ENCODE measurements around the gene COL13A1. TPM values are rescaled to one million over a fixed set of nuclear protein-coding genes. Genes with fewer than 3 reads are reported as not detected.

The COL13A1 gene
- total RNA-seq, 1 donor from 2014 or later = 4.9 TPM

GRCh38 chr10:69819716-69820506 lies 18.2 kb downstream of the COL13A1 start:
- DNase-seq (ENCODE audit: low spot score) = no peak

- no peak for DNase-seq (ENCODE audit: low spot score)
These were observed 19.1 kb downstream of the COL13A1 start for GRCh38 chr10:69820817-69821216.

GRCh38 chr10:69825604-69826003 lies 23.9 kb downstream of the COL13A1 start:
- no peak for DNase-seq (ENCODE audit: low spot score)

- DNase-seq (ENCODE audit: low spot score) = no peak
These were observed 24.4 kb downstream of the COL13A1 start for GRCh38 chr10:69826094-69826493.

DNA sequence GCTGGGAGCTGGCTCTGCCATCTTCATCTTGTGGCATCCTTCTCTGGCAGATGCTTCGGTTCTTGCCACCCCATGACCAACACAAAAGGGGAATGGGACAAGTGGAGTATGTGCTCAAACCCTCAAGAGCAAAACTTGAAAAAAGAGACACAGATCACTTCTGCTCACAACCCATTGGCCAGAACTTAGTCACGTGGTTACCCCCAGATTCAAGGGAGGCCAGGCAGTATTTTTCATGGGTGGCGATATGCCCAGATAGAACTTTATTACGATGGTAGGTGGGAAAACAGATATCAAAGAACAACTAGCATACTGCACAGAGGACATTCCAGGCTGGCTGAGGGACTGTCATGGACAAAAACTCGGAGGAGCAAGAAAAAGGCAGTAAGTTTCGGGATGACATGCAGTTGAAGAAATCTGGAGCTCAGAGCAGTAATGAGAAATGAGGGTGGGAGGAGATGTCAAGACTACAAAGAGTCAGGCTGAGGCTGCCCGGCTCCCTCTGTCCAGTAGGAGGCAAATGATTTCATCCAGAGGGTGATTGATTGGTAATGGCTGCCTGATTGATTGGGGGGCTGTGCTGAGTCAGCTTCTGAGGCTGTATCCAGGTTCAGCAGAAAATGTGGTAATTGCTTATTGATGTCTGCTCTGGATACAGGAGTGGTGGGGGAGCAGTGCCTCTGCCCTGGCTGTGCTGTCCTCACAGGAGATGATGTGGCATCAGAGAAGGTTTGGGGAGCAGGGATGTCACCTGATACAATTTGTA lies 25.3 kb downstream of the COL13A1 start:
- no peak for DNase-seq (ENCODE audit: low spot score)

DNA sequence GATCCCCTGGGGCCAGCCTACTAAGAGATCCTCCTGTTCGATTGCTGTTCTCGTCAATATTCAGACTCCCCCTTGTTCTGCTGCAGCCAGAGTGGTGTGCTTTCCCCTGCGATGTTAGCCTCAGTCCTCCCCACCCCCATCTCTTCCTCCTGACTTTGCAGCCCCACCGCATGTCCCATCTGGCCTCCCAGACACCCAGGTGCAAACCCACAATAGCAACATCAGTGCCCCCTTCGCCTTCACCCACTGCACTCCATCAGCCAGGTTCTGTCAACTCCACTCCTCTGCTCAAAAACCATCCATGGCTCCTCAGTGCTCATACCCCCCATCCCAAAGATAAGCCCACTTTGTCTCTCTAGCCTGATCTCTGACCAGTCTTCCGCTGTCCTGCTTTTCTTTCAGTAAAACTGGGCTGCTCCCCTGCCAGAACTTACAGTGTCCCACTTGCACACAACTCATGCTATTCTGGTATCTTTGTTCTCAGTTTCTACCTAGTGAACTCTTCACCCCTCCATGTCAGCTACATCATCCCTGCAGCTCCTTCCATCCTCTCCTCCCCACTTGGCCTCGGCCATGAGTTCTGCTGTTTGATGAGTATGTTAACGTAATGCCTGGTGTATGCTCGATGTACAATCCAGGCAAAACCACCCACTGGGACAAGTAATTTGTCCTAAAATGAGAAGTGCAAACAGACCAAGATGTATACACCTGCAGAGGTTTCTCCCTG lies 26.6 kb downstream of the COL13A1 start:
- no peak for DNase-seq (ENCODE audit: low spot score)

DNA sequence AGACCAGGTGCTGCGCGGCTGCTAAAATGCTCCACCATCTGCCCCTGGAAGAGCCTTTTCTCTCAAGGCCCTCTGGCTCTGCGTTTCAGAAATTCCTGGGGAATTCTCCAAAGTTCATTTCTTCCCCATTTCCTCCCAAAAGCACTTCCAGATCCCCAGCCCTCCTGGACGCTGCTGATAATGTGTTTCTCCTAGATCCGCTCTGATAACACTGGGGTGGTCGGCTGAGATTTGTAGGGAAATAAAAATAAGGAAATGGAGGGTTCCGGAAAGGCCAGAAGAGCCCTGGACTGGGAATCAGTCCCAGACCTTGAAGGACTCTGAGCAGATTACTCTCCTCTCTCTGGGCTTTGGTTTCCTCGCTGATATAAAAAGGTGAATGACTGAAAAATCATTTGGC lies 28.1 kb downstream of the COL13A1 start:
- no peak for DNase-seq (ENCODE audit: low spot score)

GRCh38 chr10:69831231-69831855 lies 29.6 kb downstream of the COL13A1 start:
- DNase-seq (ENCODE audit: low spot score) = no peak

- no peak for DNase-seq (ENCODE audit: low spot score)
These were observed 33.5 kb downstream of the COL13A1 start for GRCh38 chr10:69835233-69835632.

DNA sequence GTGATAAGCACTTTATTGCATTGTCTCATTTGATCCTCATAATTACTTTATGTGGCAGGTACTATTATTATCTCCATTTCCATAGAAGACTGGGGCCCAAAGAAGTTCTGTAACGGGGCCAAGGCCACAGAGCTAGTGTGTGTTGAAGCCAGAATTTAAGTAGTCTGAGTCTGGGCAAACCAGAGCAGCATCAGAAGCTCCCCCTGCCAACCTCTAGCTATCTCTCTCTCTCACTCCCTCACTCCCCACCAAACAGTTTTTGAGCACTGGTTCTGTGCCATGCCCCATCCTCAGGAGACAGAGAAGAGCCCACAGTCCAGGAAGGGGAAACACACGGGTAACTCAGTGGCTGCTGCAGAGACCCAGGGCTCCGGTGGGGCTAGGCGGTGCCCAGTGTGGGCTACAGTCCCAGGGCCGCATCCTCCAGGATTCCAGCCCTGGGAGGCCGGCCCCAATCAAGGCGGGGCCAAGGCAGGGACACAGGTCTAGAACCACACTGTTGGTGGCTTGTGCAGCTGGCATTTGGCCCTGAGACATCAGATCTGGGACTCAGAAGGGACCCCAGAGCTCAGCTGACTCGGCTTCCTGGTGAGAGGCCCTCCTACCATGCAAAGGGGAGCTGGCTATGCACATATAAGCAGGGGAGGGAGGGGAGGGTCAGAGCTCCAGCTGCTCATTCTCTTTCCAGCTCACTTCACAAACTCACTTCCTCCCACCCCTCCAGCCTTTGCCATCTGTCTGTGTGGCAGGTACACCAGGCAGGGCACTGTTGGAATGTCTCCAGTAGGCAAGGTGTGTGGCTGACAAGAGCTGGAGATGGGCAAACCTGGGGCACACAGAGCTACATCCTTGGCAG lies 34.4 kb downstream of the COL13A1 start:
- DNase-seq (ENCODE audit: low spot score) = no peak

DNA sequence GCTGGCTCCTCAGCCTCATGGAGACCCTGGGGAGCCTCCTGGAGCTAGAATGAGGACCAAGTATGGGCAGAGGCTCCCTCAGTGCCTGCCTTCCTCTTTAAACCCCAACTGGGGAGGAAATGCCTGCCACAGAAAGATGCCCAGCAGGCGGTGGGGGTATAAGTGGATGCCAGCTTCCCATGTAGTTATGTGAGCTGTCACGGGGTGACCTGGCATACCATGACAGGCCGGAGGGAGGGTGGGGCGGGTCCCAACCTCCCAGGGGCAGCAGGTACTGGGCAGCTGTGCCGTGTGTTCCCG lies 35.0 kb downstream of the COL13A1 start:
- no peak for DNase-seq (ENCODE audit: low spot score)

GRCh38 chr10:69837261-69837660 lies 35.6 kb downstream of the COL13A1 start:
- no peak for DNase-seq (ENCODE audit: low spot score)

- no peak for DNase-seq (ENCODE audit: low spot score)
These were observed 36.7 kb downstream of the COL13A1 start for GRCh38 chr10:69838418-69838817.

DNA sequence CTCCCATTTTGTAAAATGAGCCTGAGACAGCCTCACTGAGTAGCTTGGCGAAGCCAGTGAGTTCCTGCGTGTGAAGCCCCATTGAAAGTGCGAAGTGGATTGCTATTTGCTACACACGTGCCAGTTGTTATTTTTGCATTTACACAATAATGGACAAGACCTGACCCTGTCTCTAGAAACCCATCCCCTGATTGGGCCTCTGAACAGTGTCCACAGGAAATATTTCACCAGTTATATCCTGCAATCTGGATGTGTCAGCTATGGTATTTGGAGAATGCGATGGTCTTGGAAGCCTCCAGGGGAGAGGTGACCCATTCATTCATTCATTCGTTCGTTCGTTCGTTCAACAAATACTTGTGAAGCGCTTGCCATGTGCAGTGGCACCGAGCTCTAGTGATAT lies 37.1 kb downstream of the COL13A1 start:
- no peak for DNase-seq (ENCODE audit: low spot score)

DNA sequence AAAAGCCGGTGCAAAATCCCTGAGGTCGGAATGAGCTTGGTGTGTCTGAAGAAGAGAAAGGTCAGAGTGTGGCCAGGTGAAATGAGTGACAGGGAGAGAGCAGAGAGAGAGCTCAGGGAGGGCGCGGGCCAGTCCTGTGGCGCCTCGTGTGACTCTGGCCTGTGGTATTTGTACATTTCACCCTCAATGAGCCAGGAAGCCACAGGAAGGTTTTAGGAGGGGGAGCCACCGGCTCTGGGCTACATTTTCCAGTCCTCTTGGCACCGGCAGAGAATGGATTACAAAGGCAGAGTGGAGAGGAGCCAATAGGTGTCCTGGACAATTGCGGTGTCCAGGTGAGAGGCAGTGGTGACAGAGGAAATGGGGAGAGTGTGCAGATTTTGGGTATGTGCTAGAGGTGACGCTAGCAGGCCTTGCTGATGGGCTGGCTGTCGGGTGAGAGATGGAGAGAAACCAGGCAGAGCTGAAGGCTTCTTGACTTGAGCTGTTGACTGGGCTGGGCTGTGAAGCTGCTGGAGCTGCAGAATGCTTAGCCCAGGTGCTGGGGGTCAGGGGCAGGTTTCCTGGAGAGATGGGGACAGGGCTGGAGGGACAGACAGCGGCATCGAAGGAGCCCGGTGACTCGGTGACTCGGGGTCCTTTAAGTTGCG lies 38.1 kb downstream of the COL13A1 start:
- DNase-seq (ENCODE audit: low spot score) = no peak

DNA sequence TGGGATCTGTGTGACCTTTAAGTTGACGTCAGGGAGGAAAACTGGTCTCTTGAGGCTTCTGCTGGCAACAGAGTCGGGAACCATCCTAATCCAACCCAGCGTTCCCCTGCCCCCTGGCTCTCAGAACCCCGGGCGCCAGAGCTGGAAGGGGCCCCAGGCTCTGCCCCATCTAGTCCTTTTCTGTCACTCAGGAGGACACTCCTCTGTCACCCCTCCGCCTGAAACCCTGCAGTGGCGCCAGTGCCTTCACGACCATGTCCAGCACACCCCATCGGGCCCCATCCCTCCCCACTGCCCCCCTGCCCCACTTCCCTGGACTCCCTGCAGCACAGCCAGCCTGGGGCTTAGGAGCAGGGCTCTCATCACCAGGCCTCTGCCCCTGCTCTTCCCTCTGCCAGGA lies 39.1 kb downstream of the COL13A1 start:
- no peak for DNase-seq (ENCODE audit: low spot score)

- no peak for DNase-seq (ENCODE audit: low spot score)
These were observed 40.3 kb downstream of the COL13A1 start for GRCh38 chr10:69842020-69842419.

- no peak for DNase-seq (ENCODE audit: low spot score)
These were observed 41.2 kb downstream of the COL13A1 start for GRCh38 chr10:69842882-69843281.

GRCh38 chr10:69843923-69844322 lies 42.2 kb downstream of the COL13A1 start:
- no peak for DNase-seq (ENCODE audit: low spot score)

- no peak for DNase-seq (ENCODE audit: low spot score)
These were observed 43.0 kb downstream of the COL13A1 start for GRCh38 chr10:69844698-69845097.

Data from ureter (tissue), 1 donor.